Measurements from ENCODE around the gene SEL1L2. TPM values are rescaled to one million over a fixed set of nuclear protein-coding genes. Genes with fewer than 3 reads are reported as not detected.

Gene SEL1L2
- total and polyA plus RNA-seq, 10 donors = 0.22 TPM; not detected in 9

GRCh38 chr20:13800728-13801134 is 189.7 kb downstream of the SEL1L2 start:
- H3K36me3 ChIP-seq = peaks cover 0 to 100% (median 85%) of the 10 kb centered on the region in 6 donors
- no peaks in the 10 kb centered on the region for H3K9me3 ChIP-seq
- H3K27ac ChIP-seq = no peak overlapping the region
- no peak for DNase-seq
- no peak for TF ChIP-seq CTCF (IDR thresholded peaks at IDR 0.05 in 8 of 11, conservative IDR thresholded peaks at IDR 0.05 in 3 of 11)
- peak in 1 of 3 donors; percentile 27 for TF ChIP-seq POLR2AphosphoS5 (IDR thresholded peaks at IDR 0.05)
- TF ChIP-seq POLR2A (IDR thresholded peaks at IDR 0.05) = no peak
- no peaks in the 10 kb centered on the region for H3K27me3 ChIP-seq (replicated peaks in 1 of 7)
- peaks cover 0 to 15% (median 0%) of the 10 kb centered on the region in 6 donors for H3K4me1 ChIP-seq
- intact Hi-C loops (cut with DNase I; ENCODE audit: low total_unique reads) = no loop called here
- 54 to 66% (median 59%) methylated on average over 6 to 7 of the region's 7 CpGs for WGBS, 5 donors
- no peak overlapping the region for H3K4me3 ChIP-seq

GRCh38 chr20:13799974-13800373 is 190.4 kb downstream of the SEL1L2 start:
- Histone ChIP-seq H3K4me1 (peaks cover 0 to 15% (median 0%) of the 10 kb centered on the region in 6 donors), H3K36me3 (peaks cover 0 to 100% (median 88%) of the 10 kb centered on the region in 6 donors), H3K9me3 (no peaks in the 10 kb centered on the region), H3K4me3 (no peak overlapping the region), H3K27ac (no peak overlapping the region), H3K27me3 (replicated peaks in 1 of 7) (no peaks in the 10 kb centered on the region)
- DNase-seq = no peak
- TF ChIP-seq POLR2A (IDR thresholded peaks at IDR 0.05) = no peak
- TF ChIP-seq POLR2AphosphoS5 (IDR thresholded peaks at IDR 0.05) = no peak
- no peak for TF ChIP-seq CTCF (IDR thresholded peaks at IDR 0.05 in 8 of 11, conservative IDR thresholded peaks at IDR 0.05 in 3 of 11)
- intact Hi-C loops (cut with DNase I; ENCODE audit: low total_unique reads) = no loop called here
- WGBS, 5 donors = 88 to 97% (median 94%) methylated on average over 2 of the region's 2 CpGs

Small RNA genes lying within 50 kb of the gene (small RNA-seq; reads per million reads assigned to genes)
- gene RNU6-278P = 0 reads per million in 4 donors
- gene RPS3P1 = 0 reads per million in 4 donors

Other genes with a start within 250 kb of the SEL1L2 start
- 10 to 100 TPM in 6 of 7 donors, 1 to 10 TPM in 1; 8.2 to 15.6 (median 14.6) TPM for gene ESF1, start 205.7 kb downstream of the SEL1L2 start, total RNA-seq
- 10 to 100 TPM in 1 of 3 donors, 1 to 10 TPM in 2; 6.9 to 10.3 (median 9.0) TPM for gene ESF1, start 205.7 kb downstream of the SEL1L2 start, polyA plus RNA-seq
- gene NDUFAF5, start 205.6 kb downstream of the SEL1L2 start, total RNA-seq = 10 to 100 TPM; 11.5 to 31.0 (median 27.6) TPM
- 10 to 100 TPM; 17.8 to 37.2 (median 23.3) TPM for gene NDUFAF5, start 205.6 kb downstream of the SEL1L2 start, polyA plus RNA-seq
- gene MACROD2, start 4.9 kb upstream of the SEL1L2 start, total RNA-seq = 1 to 10 TPM; 2.0 to 4.7 (median 3.8) TPM
- 1 to 10 TPM; 1.5 to 4.1 (median 2.2) TPM for gene MACROD2, start 4.9 kb upstream of the SEL1L2 start, polyA plus RNA-seq

Measured in spleen (tissue), 11 donors.